AG08396 (cell line): Measurements from ENCODE around the gene HMCN1.

Experiments used
- DNase-seq: peaks from one replicate; pipeline ENCODE4 v3.0.0; 2012; ENCODE audit warnings: low spot score, mixed read lengths

Gene HMCN1

GRCh38 chr1:185733818-185734735 lies at the start of gene HMCN1:
Gene HMCN1, plus strand, starts transcription at chr1:185734391. Its CDS starts 389 bp downstream, at chr1:185734780.
- DNase-seq = peak; percentile 82

- no peak for DNase-seq
These were observed 47.1 kb upstream of the HMCN1 start for GRCh38 chr1:185686821-185687778.

- DNase-seq = no peak
These were observed 43.7 kb upstream of the HMCN1 start for GRCh38 chr1:185690527-185690926.

- no peak for DNase-seq
These were observed 40.5 kb upstream of the HMCN1 start for GRCh38 chr1:185693654-185694053.

- no peak for DNase-seq
These were observed 40.1 kb upstream of the HMCN1 start for GRCh38 chr1:185694081-185694480.

GRCh38 chr1:185695299-185695698 lies 38.9 kb upstream of the HMCN1 start:
- no peak for DNase-seq

- no peak for DNase-seq
These were observed 37.6 kb upstream of the HMCN1 start for GRCh38 chr1:185696422-185697150.

- no peak for DNase-seq
These were observed 34.3 kb upstream of the HMCN1 start for GRCh38 chr1:185699874-185700273.

GRCh38 chr1:185701650-185702049 lies 32.5 kb upstream of the HMCN1 start:
- DNase-seq = no peak

GRCh38 chr1:185704181-185704580 lies 30.0 kb upstream of the HMCN1 start:
- DNase-seq = no peak

- no peak for DNase-seq
These were observed 18.1 kb upstream of the HMCN1 start for GRCh38 chr1:185716095-185716494.

GRCh38 chr1:185719021-185719420 lies 15.2 kb upstream of the HMCN1 start:
- DNase-seq = peak; percentile 51

- DNase-seq = no peak
These were observed 13.4 kb upstream of the HMCN1 start for GRCh38 chr1:185720633-185721272.

GRCh38 chr1:185721553-185721952 lies 12.6 kb upstream of the HMCN1 start:
- DNase-seq = no peak

GRCh38 chr1:185722098-185722497 lies 12.1 kb upstream of the HMCN1 start:
- DNase-seq = no peak

GRCh38 chr1:185727726-185728125 lies 6.5 kb upstream of the HMCN1 start:
- no peak for DNase-seq

GRCh38 chr1:185731446-185731845 lies 2.7 kb upstream of the HMCN1 start:
- DNase-seq = no peak

- DNase-seq = no peak
These were observed 1.2 kb upstream of the HMCN1 start for GRCh38 chr1:185732951-185733350.

- no peak for DNase-seq
These were observed 924 bp downstream of the HMCN1 start for GRCh38 chr1:185734929-185735700.

- no peak for DNase-seq
These were observed 1.5 kb downstream of the HMCN1 start for GRCh38 chr1:185735701-185736064.

- DNase-seq = no peak
These were observed 5.8 kb downstream of the HMCN1 start for GRCh38 chr1:185739967-185740366.
